ENCODE data around the gene MMP10.

GRCh38 chr11:102753267-102753666, 27.2 kb downstream of the MMP10 start:
- TF ChIP-seq, protein P1, sequence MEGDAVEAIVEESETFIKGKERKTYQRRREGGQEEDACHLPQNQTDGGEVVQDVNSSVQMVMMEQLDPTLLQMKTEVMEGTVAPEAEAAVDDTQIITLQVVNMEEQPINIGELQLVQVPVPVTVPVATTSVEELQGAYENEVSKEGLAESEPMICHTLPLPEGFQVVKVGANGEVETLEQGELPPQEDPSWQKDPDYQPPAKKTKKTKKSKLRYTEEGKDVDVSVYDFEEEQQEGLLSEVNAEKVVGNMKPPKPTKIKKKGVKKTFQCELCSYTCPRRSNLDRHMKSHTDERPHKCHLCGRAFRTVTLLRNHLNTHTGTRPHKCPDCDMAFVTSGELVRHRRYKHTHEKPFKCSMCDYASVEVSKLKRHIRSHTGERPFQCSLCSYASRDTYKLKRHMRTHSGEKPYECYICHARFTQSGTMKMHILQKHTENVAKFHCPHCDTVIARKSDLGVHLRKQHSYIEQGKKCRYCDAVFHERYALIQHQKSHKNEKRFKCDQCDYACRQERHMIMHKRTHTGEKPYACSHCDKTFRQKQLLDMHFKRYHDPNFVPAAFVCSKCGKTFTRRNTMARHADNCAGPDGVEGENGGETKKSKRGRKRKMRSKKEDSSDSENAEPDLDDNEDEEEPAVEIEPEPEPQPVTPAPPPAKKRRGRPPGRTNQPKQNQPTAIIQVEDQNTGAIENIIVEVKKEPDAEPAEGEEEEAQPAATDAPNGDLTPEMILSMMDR (IDR thresholded peaks at IDR 0.05; ENCODE audit: low read depth, low read length): no peak
- TF ChIP-seq POLR2A (IDR thresholded peaks at IDR 0.05; ENCODE audit: extremely low read depth, insufficient read length): no peak
